Esophagus muscularis mucosa (tissue), 3 donors: ENCODE results near the gene NOP10.
"Not testable (repeated sequence)": the region's sequence is repeated elsewhere in the genome, so short reads cannot be mapped to it uniquely, and the experiment has no call there.

Experiments used
- CTCF ChIP-seq, 3 experiments: fragments of 200-600 bp in 2 of 3; fragments of 450-650 bp in 1 of 3; sonication (generic) in 2 of 3; IDR thresholded peaks; one replicate each; pipeline ENCODE4 v1.5.1; 2017 to 2019; ENCODE audit warnings: antibody characterized with exemption in 3 of 3, mild to moderate bottlenecking in 2 of 3, moderate library complexity in 1 of 3
- POLR2A ChIP-seq: fragments of 450-650 bp; IDR thresholded peaks from one replicate; pipeline ENCODE4 v1.6.1; 2017; ENCODE audit warnings: antibody characterized with exemption, moderate library complexity, mild to moderate bottlenecking, low read depth

- TF ChIP-seq CTCF (IDR thresholded peaks at IDR 0.05); POLR2A: not testable (repeated sequence)
Measured at GRCh38 chr15:34389594-34390086, 46.7 kb upstream of the NOP10 start.
